Astrocyte of the spinal cord (primary cell): ENCODE data around the gene CYCS.
A peak's percentile ranks its signal among the peaks of the same experiment; 100 is the strongest.

Experiments used
- DNase-seq: peaks from one replicate; pipeline ENCODE4 v3.0.0; 2011; ENCODE audit warnings: low read depth, low spot score
- H3K4me3 ChIP-seq: 2 replicates; pipeline ENCODE4 v1.5.1; 2011; ENCODE audit warnings: low read depth, mild to moderate bottlenecking, low read length, moderate library complexity
- CTCF ChIP-seq: IDR thresholded peaks from 2 replicates; pipeline ENCODE4 v1.5.1; 2012; ENCODE audit warnings: low read depth, mild to moderate bottlenecking, low read length, inconsistent platforms
- in situ Hi-C: cut with HindIII; loops from 2 replicates; pipeline ENCODE4 v1.10.0; 2017; ENCODE audit warnings: low sequenced_read_pairs

Gene CYCS

GRCh38 chr7:25077096-25077495 is 48.0 kb downstream of the CYCS start:
- TF ChIP-seq CTCF, result no peak
- no peak overlapping the region for H3K4me3 ChIP-seq
- in situ Hi-C loops, result no loop called here
- DNase-seq, result no peak

- in situ Hi-C loops, result no loop called here
- no peak for DNase-seq
- no peak for TF ChIP-seq CTCF
- H3K4me3 ChIP-seq, result no peak overlapping the region
Measured at GRCh38 chr7:25075459-25075858, 49.6 kb downstream of the CYCS start.

GRCh38 chr7:25073451-25073850 is 51.6 kb downstream of the CYCS start:
- in situ Hi-C loops, result no loop called here
- no peak overlapping the region for H3K4me3 ChIP-seq
- DNase-seq, result peak; percentile 44
- TF ChIP-seq CTCF, result no peak
